PC-9 (cell line): Measurements from ENCODE around the gene NPEPPS. TPM values are rescaled to one million over a fixed set of nuclear protein-coding genes. Genes with fewer than 3 reads are reported as not detected.
"Not testable (repeated sequence)": the region's sequence is repeated elsewhere in the genome, so short reads cannot be mapped to it uniquely, and the experiment has no call there.

Experiments used
- BruUV-seq: library from RNA; stranded (reverse); fragments of 400-500 nt; replicated peaks from 2 replicates; lab custom pipeline; 2021; lab: Mats Ljungman, UMichigan
- CTCF ChIA-PET: fragments of 300-600 bp; sonication (Branson Sonifier 250); formaldehyde crosslinking; loops from one replicate; lab custom pipeline; 2022; ENCODE audit warnings: antibody characterized with exemption; lab: Charles Lee
- POLR2A ChIA-PET: fragments of 300-600 bp; sonication (Branson Sonifier 250); formaldehyde crosslinking; loops from one replicate; lab custom pipeline; 2022; ENCODE audit warnings: antibody characterized with exemption; ENCODE audit not compliant: unreplicated experiment; lab: Charles Lee
- DNase-seq, 2 experiments: peaks; one replicate each; pipeline versions ENCODE4 v3.0.0 to v3.0.0-alpha.2; 2015 to 2022; ENCODE audit warnings: mixed read lengths in 1 of 2
- H2AFZ ChIP-seq: fragments of 200-600 bp; sonication (generic); 2 replicates; pipeline ENCODE4 v1.8.1; 2017; ENCODE audit warnings: antibody characterized with exemption
- H3F3A ChIP-seq: fragments of 200-600 bp; sonication (generic); 2 replicates; pipeline ENCODE4 v1.8.1; 2017; ENCODE audit warnings: antibody characterized with exemption, mild to moderate bottlenecking, low read depth; ENCODE audit not compliant: insufficient read depth
- H3K27ac ChIP-seq: fragments of 200-600 bp; sonication (generic); 2 replicates; pipeline ENCODE4 v1.6.1; 2016; ENCODE audit warnings: mixed run types
- H3K27me3 ChIP-seq: fragments of 200-600 bp; sonication (generic); 2 replicates; pipeline ENCODE4 v1.6.1; 2016; ENCODE audit warnings: low read depth, mixed run types; ENCODE audit not compliant: insufficient read depth
- H3K36me3 ChIP-seq: fragments of 200-600 bp; sonication (generic); 2 replicates; pipeline ENCODE4 v1.6.1; 2016; ENCODE audit warnings: low read depth, mixed run types
- H3K4me1 ChIP-seq: fragments of 200-600 bp; sonication (generic); replicated peaks from 2 replicates; pipeline ENCODE4 v1.6.1; 2016; ENCODE audit warnings: mixed run types; ENCODE audit not compliant: insufficient read depth
- H3K4me2 ChIP-seq: fragments of 200-600 bp; sonication (generic); 2 replicates; pipeline ENCODE4 v1.6.1; 2017; ENCODE audit warnings: mixed run types
- H3K4me3 ChIP-seq: fragments of 200-600 bp; sonication (generic); 2 replicates; pipeline ENCODE4 v1.6.1; 2016; ENCODE audit warnings: mixed run types
- H3K79me2 ChIP-seq: fragments of 200-600 bp; sonication (generic); 2 replicates; pipeline ENCODE4 v1.6.1; 2017; ENCODE audit warnings: low read depth, mixed run types
- H3K9me2 ChIP-seq: fragments of 200-600 bp; sonication (generic); 2 replicates; pipeline ENCODE4 v1.8.1; 2017; ENCODE audit warnings: mild to moderate bottlenecking; ENCODE audit not compliant: insufficient read depth
- H3K9me3 ChIP-seq: fragments of 200-600 bp; sonication (generic); 2 replicates; pipeline ENCODE4 v1.8.1; 2016; ENCODE audit warnings: low read depth; ENCODE audit not compliant: insufficient read depth
- H4K20me1 ChIP-seq: fragments of 200-600 bp; sonication (generic); 2 replicates; pipeline ENCODE4 v1.8.1; 2017; ENCODE audit not compliant: insufficient read depth
- CTCF ChIP-seq: fragments of 200-600 bp; sonication (generic); conservative IDR thresholded peaks from 2 replicates; pipeline ENCODE4 v1.6.1; 2017; ENCODE audit warnings: mixed run types, antibody characterized with exemption, mild to moderate bottlenecking, moderate library complexity
- intact Hi-C: fragments of 100-400 bp; cut with micrococcal nuclease; formaldehyde crosslinking; loops from one replicate; pipeline ENCODE4 v1.10.0; 2022; ENCODE audit not compliant: unreplicated experiment
- total RNA-seq: library from RNA; stranded (reverse); gene quantifications from 2 replicates; pipeline ENCODE4 v1.2.3, GENCODE V29; 2021

The NPEPPS gene
- total RNA-seq, 1 experiment from 2014 or later: 187 TPM

DNA sequence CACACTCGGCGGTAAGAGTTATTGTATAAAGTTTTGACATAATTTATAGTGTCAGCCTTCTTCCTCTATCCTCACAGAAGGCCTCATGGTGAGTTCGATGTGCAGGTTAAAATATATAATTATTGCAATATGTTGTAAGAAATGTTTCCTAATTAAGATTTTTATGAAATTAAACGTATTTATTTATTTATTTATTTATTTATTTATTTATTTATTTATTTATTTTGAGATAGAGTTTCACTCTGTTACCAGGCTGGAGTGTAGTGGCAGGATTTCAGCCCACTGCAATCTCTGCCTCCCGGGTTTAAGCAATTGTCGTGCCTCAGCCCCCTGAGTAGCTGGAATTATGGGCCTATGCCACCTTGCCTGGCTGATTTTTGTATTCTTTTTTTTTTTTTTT lies 13.4 kb downstream of the NPEPPS start:
- H3K9me2 ChIP-seq, H3K4me2 ChIP-seq, intact Hi-C loops, H3K4me1 ChIP-seq, H2AFZ ChIP-seq, H3K27me3 ChIP-seq, POLR2A ChIA-PET, H3F3A ChIP-seq, H3K27ac ChIP-seq, CTCF ChIA-PET, DNase-seq, BruUV-seq, H3K4me3 ChIP-seq, H3K9me3 ChIP-seq: not testable (repeated sequence)
- peaks cover 72% of the 10 kb centered on the region for H3K79me2 ChIP-seq
- peaks cover 31% of the 10 kb centered on the region for H4K20me1 ChIP-seq
- H3K36me3 ChIP-seq: peaks cover 15% of the 10 kb centered on the region

- DNase-seq, H3K27me3 ChIP-seq, POLR2A ChIA-PET, BruUV-seq, H3K4me3 ChIP-seq, intact Hi-C loops, H3K4me1 ChIP-seq, H3K9me3 ChIP-seq, H3K36me3 ChIP-seq, H3K4me2 ChIP-seq, CTCF ChIA-PET, H3K27ac ChIP-seq, H3K9me2 ChIP-seq, H2AFZ ChIP-seq: not testable (repeated sequence)
- peaks cover 77% of the 10 kb centered on the region for H3K79me2 ChIP-seq
- peaks cover 19% of the 10 kb centered on the region for H4K20me1 ChIP-seq
- H3F3A ChIP-seq: peaks cover 23% of the 10 kb centered on the region; the same call in 1 of the 2 replicates
Observed at GRCh38 chr17:47554733-47555132, 23.8 kb downstream of the NPEPPS start.

GRCh38 chr17:47556108-47556507 lies 25.2 kb downstream of the NPEPPS start:
- H3K4me2 ChIP-seq, BruUV-seq, H3K9me2 ChIP-seq, intact Hi-C loops, H3K4me3 ChIP-seq, DNase-seq, H3K27ac ChIP-seq, CTCF ChIA-PET, H3K36me3 ChIP-seq, H3K9me3 ChIP-seq, H3K4me1 ChIP-seq, POLR2A ChIA-PET, H3K27me3 ChIP-seq, H2AFZ ChIP-seq: not testable (repeated sequence)
- Histone ChIP-seq H4K20me1 (peaks cover 25% of the 10 kb centered on the region), H3K79me2 (peaks cover 81% of the 10 kb centered on the region), H3F3A (peaks cover 28% of the 10 kb centered on the region; the same call in 1 of the 2 replicates)

- H3K36me3 ChIP-seq, H3K27me3 ChIP-seq, H3K4me1 ChIP-seq, H3K4me2 ChIP-seq, H3K27ac ChIP-seq, H2AFZ ChIP-seq, H3K4me3 ChIP-seq, H3K9me3 ChIP-seq, DNase-seq, POLR2A ChIA-PET, intact Hi-C loops, H3K9me2 ChIP-seq, BruUV-seq, CTCF ChIA-PET: not testable (repeated sequence)
- Histone ChIP-seq H3K79me2 (peaks cover 85% of the 10 kb centered on the region), H4K20me1 (peaks cover 37% of the 10 kb centered on the region), H3F3A (peaks cover 18% of the 10 kb centered on the region; the same call in 1 of the 2 replicates)
Observed at GRCh38 chr17:47560517-47561043, 29.7 kb downstream of the NPEPPS start.

- H3K27ac ChIP-seq: peak overlapping the region; percentile 31; the same call in 1 of the 2 replicates
- H3K9me3 ChIP-seq, intact Hi-C loops, H2AFZ ChIP-seq, H3K27me3 ChIP-seq, H3K4me1 ChIP-seq, DNase-seq, CTCF ChIA-PET, BruUV-seq, H3K9me2 ChIP-seq, H3K36me3 ChIP-seq, POLR2A ChIA-PET, H3K4me2 ChIP-seq, H3K4me3 ChIP-seq: not testable (repeated sequence)
- H3F3A ChIP-seq: peaks cover 16% of the 10 kb centered on the region; the same call in 1 of the 2 replicates
- peaks cover 37% of the 10 kb centered on the region for H4K20me1 ChIP-seq
- TF ChIP-seq CTCF: 0 out of 2 replicates have a peak, but pooled peaks have one; percentile 24
- H3K79me2 ChIP-seq: peaks cover 86% of the 10 kb centered on the region
Observed at GRCh38 chr17:47561698-47562405, 30.9 kb downstream of the NPEPPS start.

- H3K36me3 ChIP-seq, DNase-seq, H3K9me2 ChIP-seq, H3K4me3 ChIP-seq, H3K27me3 ChIP-seq, H2AFZ ChIP-seq, H3K4me2 ChIP-seq, CTCF ChIA-PET, H3K4me1 ChIP-seq, H3K9me3 ChIP-seq, POLR2A ChIA-PET, intact Hi-C loops, H3K27ac ChIP-seq, BruUV-seq: not testable (repeated sequence)
- H3K79me2 ChIP-seq: peaks cover 87% of the 10 kb centered on the region
- H4K20me1 ChIP-seq: peaks cover 37% of the 10 kb centered on the region
- peaks cover 18% of the 10 kb centered on the region; the same call in 1 of the 2 replicates for H3F3A ChIP-seq
Observed at GRCh38 chr17:47562406-47562705, 31.4 kb downstream of the NPEPPS start.
